ENCODE data around the gene KCNK15. TPM values are rescaled to one million over a fixed set of nuclear protein-coding genes. Genes with fewer than 3 reads are reported as not detected.

Gene KCNK15
- total and polyA plus RNA-seq, 4 donors: 0.08 to 0.11 (median 0.08) TPM; not detected in 1

GRCh38 chr20:44785768-44786167, 40.1 kb downstream of the KCNK15 start:
- H3K36me3 ChIP-seq (ENCODE audit: control insufficient read depth in 4 of 4, insufficient read depth in 3 of 4, low read depth in 1 of 4, low read length in 3 of 4): no peaks in the 10 kb centered on the region
- 35% methylated on average over 1 of the region's 1 CpG for WGBS
- H3K9ac ChIP-seq (ENCODE audit: low read depth in 1 of 2, low read length in 2 of 2): no peak overlapping the region
- H3K9me3 ChIP-seq (ENCODE audit: control insufficient read depth in 4 of 4, low read length in 3 of 4): no peaks in the 10 kb centered on the region
- no peak for TF ChIP-seq HNF4A (conservative IDR thresholded peaks at IDR 0.05)
- TF ChIP-seq TAF1 (conservative IDR thresholded peaks at IDR 0.05): no peak
- TF ChIP-seq, protein P1, sequence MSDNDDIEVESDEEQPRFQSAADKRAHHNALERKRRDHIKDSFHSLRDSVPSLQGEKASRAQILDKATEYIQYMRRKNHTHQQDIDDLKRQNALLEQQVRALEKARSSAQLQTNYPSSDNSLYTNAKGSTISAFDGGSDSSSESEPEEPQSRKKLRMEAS (IDR thresholded peaks at IDR 0.05): no peak
- no peak for TF ChIP-seq RAD21 (IDR thresholded peaks at IDR 0.05)
- no peak for TF ChIP-seq JUND (IDR thresholded peaks at IDR 0.05)
- no peak for TF ChIP-seq YY1 (IDR thresholded peaks at IDR 0.05)
- TF ChIP-seq GABPA (IDR thresholded peaks at IDR 0.05 in 1 of 2, conservative IDR thresholded peaks at IDR 0.05 in 1 of 2): no peak
- TF ChIP-seq HNF4G (IDR thresholded peaks at IDR 0.05): no peak
- TF ChIP-seq, protein P2, sequence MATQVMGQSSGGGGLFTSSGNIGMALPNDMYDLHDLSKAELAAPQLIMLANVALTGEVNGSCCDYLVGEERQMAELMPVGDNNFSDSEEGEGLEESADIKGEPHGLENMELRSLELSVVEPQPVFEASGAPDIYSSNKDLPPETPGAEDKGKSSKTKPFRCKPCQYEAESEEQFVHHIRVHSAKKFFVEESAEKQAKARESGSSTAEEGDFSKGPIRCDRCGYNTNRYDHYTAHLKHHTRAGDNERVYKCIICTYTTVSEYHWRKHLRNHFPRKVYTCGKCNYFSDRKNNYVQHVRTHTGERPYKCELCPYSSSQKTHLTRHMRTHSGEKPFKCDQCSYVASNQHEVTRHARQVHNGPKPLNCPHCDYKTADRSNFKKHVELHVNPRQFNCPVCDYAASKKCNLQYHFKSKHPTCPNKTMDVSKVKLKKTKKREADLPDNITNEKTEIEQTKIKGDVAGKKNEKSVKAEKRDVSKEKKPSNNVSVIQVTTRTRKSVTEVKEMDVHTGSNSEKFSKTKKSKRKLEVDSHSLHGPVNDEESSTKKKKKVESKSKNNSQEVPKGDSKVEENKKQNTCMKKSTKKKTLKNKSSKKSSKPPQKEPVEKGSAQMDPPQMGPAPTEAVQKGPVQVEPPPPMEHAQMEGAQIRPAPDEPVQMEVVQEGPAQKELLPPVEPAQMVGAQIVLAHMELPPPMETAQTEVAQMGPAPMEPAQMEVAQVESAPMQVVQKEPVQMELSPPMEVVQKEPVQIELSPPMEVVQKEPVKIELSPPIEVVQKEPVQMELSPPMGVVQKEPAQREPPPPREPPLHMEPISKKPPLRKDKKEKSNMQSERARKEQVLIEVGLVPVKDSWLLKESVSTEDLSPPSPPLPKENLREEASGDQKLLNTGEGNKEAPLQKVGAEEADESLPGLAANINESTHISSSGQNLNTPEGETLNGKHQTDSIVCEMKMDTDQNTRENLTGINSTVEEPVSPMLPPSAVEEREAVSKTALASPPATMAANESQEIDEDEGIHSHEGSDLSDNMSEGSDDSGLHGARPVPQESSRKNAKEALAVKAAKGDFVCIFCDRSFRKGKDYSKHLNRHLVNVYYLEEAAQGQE (IDR thresholded peaks at IDR 0.05): no peak
- H3K4me1 ChIP-seq (ENCODE audit: control insufficient read depth in 4 of 4, insufficient read depth in 4 of 4, low read length in 3 of 4): no peaks in the 10 kb centered on the region
- no peak overlapping the region for H3K27ac ChIP-seq (ENCODE audit: low read depth in 1 of 2, low read length in 2 of 2)
- H3K27me3 ChIP-seq (ENCODE audit: control insufficient read depth in 4 of 4, insufficient read depth in 4 of 4, low read length in 3 of 4): peaks cover 0 to 13% (median 2%) of the 10 kb centered on the region in 4 donors
- no peak overlapping the region for H3K4me3 ChIP-seq (ENCODE audit: low read depth in 1 of 3, low read length in 3 of 3)
- DNase-seq (ENCODE audit: low spot score): no peak

DNA sequence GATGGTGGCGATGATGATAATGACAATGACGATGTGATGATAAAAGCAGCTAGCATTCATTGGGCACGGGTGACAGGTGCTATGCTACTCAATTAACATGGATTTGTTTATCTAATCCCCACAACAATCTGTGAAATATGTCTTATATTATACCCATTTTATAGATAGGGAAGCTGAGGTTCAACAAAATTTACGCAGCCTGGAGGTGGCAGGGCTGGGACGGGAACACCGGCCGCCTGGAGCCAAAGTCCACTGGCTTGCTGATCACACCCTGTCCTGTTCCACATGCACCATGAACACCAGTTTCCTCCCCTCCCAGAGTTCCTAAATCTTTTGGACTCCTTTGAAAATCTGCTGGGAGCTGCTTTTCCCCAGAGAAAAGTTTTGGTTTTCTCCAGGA, 41.6 kb downstream of the KCNK15 start:
- no peak for TF ChIP-seq RXRA (IDR thresholded peaks at IDR 0.05)
- TF ChIP-seq EGR1 (IDR thresholded peaks at IDR 0.05; ENCODE audit: low read depth in 2 of 2): no peak
- no peak for TF ChIP-seq SP1 (IDR thresholded peaks at IDR 0.05)
- TF ChIP-seq, protein P3, sequence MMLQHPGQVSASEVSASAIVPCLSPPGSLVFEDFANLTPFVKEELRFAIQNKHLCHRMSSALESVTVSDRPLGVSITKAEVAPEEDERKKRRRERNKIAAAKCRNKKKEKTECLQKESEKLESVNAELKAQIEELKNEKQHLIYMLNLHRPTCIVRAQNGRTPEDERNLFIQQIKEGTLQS (IDR thresholded peaks at IDR 0.05): no peak
- TF ChIP-seq, protein P4, sequence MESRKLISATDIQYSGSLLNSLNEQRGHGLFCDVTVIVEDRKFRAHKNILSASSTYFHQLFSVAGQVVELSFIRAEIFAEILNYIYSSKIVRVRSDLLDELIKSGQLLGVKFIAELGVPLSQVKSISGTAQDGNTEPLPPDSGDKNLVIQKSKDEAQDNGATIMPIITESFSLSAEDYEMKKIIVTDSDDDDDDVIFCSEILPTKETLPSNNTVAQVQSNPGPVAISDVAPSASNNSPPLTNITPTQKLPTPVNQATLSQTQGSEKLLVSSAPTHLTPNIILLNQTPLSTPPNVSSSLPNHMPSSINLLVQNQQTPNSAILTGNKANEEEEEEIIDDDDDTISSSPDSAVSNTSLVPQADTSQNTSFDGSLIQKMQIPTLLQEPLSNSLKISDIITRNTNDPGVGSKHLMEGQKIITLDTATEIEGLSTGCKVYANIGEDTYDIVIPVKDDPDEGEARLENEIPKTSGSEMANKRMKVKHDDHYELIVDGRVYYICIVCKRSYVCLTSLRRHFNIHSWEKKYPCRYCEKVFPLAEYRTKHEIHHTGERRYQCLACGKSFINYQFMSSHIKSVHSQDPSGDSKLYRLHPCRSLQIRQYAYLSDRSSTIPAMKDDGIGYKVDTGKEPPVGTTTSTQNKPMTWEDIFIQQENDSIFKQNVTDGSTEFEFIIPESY (IDR thresholded peaks at IDR 0.05): no peak
- TF ChIP-seq, protein P2 (IDR thresholded peaks at IDR 0.05): no peak
- TF ChIP-seq, protein P5, sequence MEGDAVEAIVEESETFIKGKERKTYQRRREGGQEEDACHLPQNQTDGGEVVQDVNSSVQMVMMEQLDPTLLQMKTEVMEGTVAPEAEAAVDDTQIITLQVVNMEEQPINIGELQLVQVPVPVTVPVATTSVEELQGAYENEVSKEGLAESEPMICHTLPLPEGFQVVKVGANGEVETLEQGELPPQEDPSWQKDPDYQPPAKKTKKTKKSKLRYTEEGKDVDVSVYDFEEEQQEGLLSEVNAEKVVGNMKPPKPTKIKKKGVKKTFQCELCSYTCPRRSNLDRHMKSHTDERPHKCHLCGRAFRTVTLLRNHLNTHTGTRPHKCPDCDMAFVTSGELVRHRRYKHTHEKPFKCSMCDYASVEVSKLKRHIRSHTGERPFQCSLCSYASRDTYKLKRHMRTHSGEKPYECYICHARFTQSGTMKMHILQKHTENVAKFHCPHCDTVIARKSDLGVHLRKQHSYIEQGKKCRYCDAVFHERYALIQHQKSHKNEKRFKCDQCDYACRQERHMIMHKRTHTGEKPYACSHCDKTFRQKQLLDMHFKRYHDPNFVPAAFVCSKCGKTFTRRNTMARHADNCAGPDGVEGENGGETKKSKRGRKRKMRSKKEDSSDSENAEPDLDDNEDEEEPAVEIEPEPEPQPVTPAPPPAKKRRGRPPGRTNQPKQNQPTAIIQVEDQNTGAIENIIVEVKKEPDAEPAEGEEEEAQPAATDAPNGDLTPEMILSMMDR (IDR thresholded peaks at IDR 0.05; ENCODE audit: low read depth, low read length, missing input control): no peak
- Histone ChIP-seq H3K9me3 (ENCODE audit: control insufficient read depth in 4 of 4, low read length in 3 of 4) (no peaks in the 10 kb centered on the region), H3K4me3 (ENCODE audit: low read depth in 1 of 3, low read length in 3 of 3) (no peak overlapping the region), H3K27ac (ENCODE audit: low read depth in 1 of 2, low read length in 2 of 2) (no peak overlapping the region), H3K4me1 (ENCODE audit: control insufficient read depth in 4 of 4, insufficient read depth in 4 of 4, low read length in 3 of 4) (no peaks in the 10 kb centered on the region), H3K9ac (ENCODE audit: low read depth in 1 of 2, low read length in 2 of 2) (no peak overlapping the region), H3K27me3 (ENCODE audit: control insufficient read depth in 4 of 4, insufficient read depth in 4 of 4, low read length in 3 of 4) (peaks cover 0 to 13% (median 2%) of the 10 kb centered on the region in 4 donors), H3K36me3 (ENCODE audit: control insufficient read depth in 4 of 4, insufficient read depth in 3 of 4, low read depth in 1 of 4, low read length in 3 of 4) (no peaks in the 10 kb centered on the region)
- WGBS: 70% methylated on average over 7 of the region's 7 CpGs
- no peak for DNase-seq (ENCODE audit: low spot score)
